ENCODE measurements around the gene IGF2BP1. TPM values are rescaled to one million over a fixed set of nuclear protein-coding genes. Genes with fewer than 3 reads are reported as not detected.

The IGF2BP1 gene
- polyA plus RNA-seq, 1 of the 3 experiments (the other 2 are of a cell fraction), result 0.05 TPM

GRCh38 chr17:49036270-49036626, 39.1 kb downstream of the IGF2BP1 start (continued):
- no peak for TF ChIP-seq USF2 (IDR thresholded peaks at IDR 0.05; ENCODE audit: borderline replicate concordance, low read depth, low read length)

DNA sequence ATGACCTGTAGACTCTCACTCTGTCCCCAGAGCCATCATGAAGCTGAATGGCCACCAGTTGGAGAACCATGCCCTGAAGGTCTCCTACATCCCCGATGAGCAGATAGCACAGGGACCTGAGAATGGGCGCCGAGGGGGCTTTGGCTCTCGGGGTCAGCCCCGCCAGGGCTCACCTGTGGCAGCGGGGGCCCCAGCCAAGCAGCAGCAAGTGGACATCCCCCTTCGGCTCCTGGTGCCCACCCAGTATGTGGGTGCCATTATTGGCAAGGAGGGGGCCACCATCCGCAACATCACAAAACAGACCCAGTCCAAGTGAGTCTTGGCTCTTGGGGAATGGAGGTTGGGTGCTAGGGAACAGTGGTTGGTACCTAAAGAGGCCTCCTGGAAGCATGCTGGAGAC, 41.0 kb downstream of the IGF2BP1 start:
- DNase-seq, result no peak
- WGBS (ENCODE audit: low lambda C conversion rate), result 14% methylated on average over 4 of the region's 8 CpGs
- H2AFZ ChIP-seq (ENCODE audit: low read depth), result no peak overlapping the region
- TF ChIP-seq RFX5 (IDR thresholded peaks at IDR 0.05; ENCODE audit: low read length) (no peak), RXRA (IDR thresholded peaks at IDR 0.05; ENCODE audit: borderline replicate concordance, low read depth) (no peak), FOXM1 (IDR thresholded peaks at IDR 0.05; ENCODE audit: low read depth) (no peak)
- TF ChIP-seq, protein P1, sequence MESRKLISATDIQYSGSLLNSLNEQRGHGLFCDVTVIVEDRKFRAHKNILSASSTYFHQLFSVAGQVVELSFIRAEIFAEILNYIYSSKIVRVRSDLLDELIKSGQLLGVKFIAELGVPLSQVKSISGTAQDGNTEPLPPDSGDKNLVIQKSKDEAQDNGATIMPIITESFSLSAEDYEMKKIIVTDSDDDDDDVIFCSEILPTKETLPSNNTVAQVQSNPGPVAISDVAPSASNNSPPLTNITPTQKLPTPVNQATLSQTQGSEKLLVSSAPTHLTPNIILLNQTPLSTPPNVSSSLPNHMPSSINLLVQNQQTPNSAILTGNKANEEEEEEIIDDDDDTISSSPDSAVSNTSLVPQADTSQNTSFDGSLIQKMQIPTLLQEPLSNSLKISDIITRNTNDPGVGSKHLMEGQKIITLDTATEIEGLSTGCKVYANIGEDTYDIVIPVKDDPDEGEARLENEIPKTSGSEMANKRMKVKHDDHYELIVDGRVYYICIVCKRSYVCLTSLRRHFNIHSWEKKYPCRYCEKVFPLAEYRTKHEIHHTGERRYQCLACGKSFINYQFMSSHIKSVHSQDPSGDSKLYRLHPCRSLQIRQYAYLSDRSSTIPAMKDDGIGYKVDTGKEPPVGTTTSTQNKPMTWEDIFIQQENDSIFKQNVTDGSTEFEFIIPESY (IDR thresholded peaks at IDR 0.05; ENCODE audit: borderline replicate concordance, low read depth), result no peak
- TF ChIP-seq, protein P2, sequence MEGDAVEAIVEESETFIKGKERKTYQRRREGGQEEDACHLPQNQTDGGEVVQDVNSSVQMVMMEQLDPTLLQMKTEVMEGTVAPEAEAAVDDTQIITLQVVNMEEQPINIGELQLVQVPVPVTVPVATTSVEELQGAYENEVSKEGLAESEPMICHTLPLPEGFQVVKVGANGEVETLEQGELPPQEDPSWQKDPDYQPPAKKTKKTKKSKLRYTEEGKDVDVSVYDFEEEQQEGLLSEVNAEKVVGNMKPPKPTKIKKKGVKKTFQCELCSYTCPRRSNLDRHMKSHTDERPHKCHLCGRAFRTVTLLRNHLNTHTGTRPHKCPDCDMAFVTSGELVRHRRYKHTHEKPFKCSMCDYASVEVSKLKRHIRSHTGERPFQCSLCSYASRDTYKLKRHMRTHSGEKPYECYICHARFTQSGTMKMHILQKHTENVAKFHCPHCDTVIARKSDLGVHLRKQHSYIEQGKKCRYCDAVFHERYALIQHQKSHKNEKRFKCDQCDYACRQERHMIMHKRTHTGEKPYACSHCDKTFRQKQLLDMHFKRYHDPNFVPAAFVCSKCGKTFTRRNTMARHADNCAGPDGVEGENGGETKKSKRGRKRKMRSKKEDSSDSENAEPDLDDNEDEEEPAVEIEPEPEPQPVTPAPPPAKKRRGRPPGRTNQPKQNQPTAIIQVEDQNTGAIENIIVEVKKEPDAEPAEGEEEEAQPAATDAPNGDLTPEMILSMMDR (IDR thresholded peaks at IDR 0.05), result no peak
- H3K9me3 ChIP-seq, result no peaks in the 10 kb centered on the region
- H3F3A ChIP-seq (replicated peaks; ENCODE audit: insufficient read depth), result peaks cover 3% of the 10 kb centered on the region
- ChIA-PET CTCF (no interaction called here), POLR2A (no interaction called here)
- H3K4me3 ChIP-seq (ENCODE audit: low read depth in 2 of 2, low read length in 1 of 2), result no peak overlapping the region
- H3K9me2 ChIP-seq, result no peaks in the 10 kb centered on the region
- no peaks in the 10 kb centered on the region for H3K36me3 ChIP-seq (replicated peaks in 1 of 2; ENCODE audit: control insufficient read depth in 1 of 2, insufficient read depth in 2 of 2, low read length in 1 of 2)
- H3K9ac ChIP-seq, result no peak overlapping the region
- H3K79me2 ChIP-seq (ENCODE audit: insufficient read depth), result no peaks in the 10 kb centered on the region
- no peaks in the 10 kb centered on the region for H3K4me1 ChIP-seq (ENCODE audit: control insufficient read depth in 1 of 2, insufficient read depth in 2 of 2, low read depth in 1 of 2, low read length in 1 of 2)
- H3K27ac ChIP-seq (ENCODE audit: low read depth in 2 of 2, low read length in 1 of 2), result no peak overlapping the region
- H3K4me2 ChIP-seq, result no peak overlapping the region
- H4K20me1 ChIP-seq (ENCODE audit: insufficient read depth), result no peaks in the 10 kb centered on the region
- H3K27me3 ChIP-seq (ENCODE audit: insufficient read depth), result peaks cover 66% of the 10 kb centered on the region

DNA sequence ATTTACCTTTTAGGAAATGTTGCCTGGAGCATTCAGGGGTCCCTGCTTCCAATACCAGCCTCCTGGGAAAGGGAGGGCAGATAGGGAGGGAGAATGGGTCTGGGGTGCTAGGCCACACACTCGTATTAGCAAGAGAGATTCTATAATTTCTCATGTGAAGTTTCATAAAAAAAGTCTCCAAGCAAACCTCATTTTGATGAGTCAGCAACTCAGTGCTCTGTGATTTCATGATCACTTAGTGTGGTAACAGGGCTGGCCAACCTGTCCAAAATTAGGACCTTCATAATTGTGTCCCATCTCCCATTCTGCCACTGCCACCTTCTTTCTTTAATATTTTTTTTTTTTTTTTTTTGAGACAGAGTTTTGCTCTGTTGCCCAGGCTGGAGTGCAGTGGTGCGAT, 41.4 kb downstream of the IGF2BP1 start:
- no peaks in the 10 kb centered on the region for H3K36me3 ChIP-seq (replicated peaks in 1 of 2; ENCODE audit: control insufficient read depth in 1 of 2, insufficient read depth in 2 of 2, low read length in 1 of 2)
- H2AFZ ChIP-seq (ENCODE audit: low read depth), result no peak overlapping the region
- H3K27ac ChIP-seq (ENCODE audit: low read depth in 2 of 2, low read length in 1 of 2), result no peak overlapping the region
- H3K4me1 ChIP-seq (ENCODE audit: control insufficient read depth in 1 of 2, insufficient read depth in 2 of 2, low read depth in 1 of 2, low read length in 1 of 2), result no peaks in the 10 kb centered on the region
- H3F3A ChIP-seq (replicated peaks; ENCODE audit: insufficient read depth), result peaks cover 3% of the 10 kb centered on the region
- no peak overlapping the region for H3K4me3 ChIP-seq (ENCODE audit: low read depth in 2 of 2, low read length in 1 of 2)
- H3K9ac ChIP-seq, result no peak overlapping the region
- no peaks in the 10 kb centered on the region for H3K79me2 ChIP-seq (ENCODE audit: insufficient read depth)
- no peaks in the 10 kb centered on the region for H4K20me1 ChIP-seq (ENCODE audit: insufficient read depth)
- POLR2A ChIA-PET, result no interaction called here
- no peak for DNase-seq
- H3K4me2 ChIP-seq, result no peak overlapping the region
- H3K27me3 ChIP-seq (ENCODE audit: insufficient read depth), result peaks cover 70% of the 10 kb centered on the region
- 37% methylated on average over 2 of the region's 2 CpGs for WGBS (ENCODE audit: low lambda C conversion rate)
- no peaks in the 10 kb centered on the region for H3K9me2 ChIP-seq
- H3K9me3 ChIP-seq, result no peaks in the 10 kb centered on the region
- CTCF ChIA-PET, result no interaction called here
- TF ChIP-seq MEF2A (IDR thresholded peaks at IDR 0.05; ENCODE audit: borderline replicate concordance, low read depth) (no peak), FOXM1 (IDR thresholded peaks at IDR 0.05; ENCODE audit: low read depth) (no peak), RFX5 (IDR thresholded peaks at IDR 0.05; ENCODE audit: low read length) (no peak), CHD2 (IDR thresholded peaks at IDR 0.05; ENCODE audit: low read length, partially characterized antibody) (no peak), YY1 (IDR thresholded peaks at IDR 0.05; ENCODE audit: low read depth) (no peak), SIN3A (IDR thresholded peaks at IDR 0.05; ENCODE audit: borderline replicate concordance, low read depth, low read length) (no peak), IRF3 (IDR thresholded peaks at IDR 0.05; ENCODE audit: low read depth, low read length) (no peak), GABPA (IDR thresholded peaks at IDR 0.05; ENCODE audit: low read depth) (no peak), EP300 (IDR thresholded peaks at IDR 0.05; ENCODE audit: borderline replicate concordance in 1 of 2, low read depth in 1 of 2, low read length in 1 of 2) (no peak), ELF1 (IDR thresholded peaks at IDR 0.05) (no peak), SMC3 (IDR thresholded peaks at IDR 0.05; ENCODE audit: low read depth, low read length) (no peak)
- TF ChIP-seq, protein P3, sequence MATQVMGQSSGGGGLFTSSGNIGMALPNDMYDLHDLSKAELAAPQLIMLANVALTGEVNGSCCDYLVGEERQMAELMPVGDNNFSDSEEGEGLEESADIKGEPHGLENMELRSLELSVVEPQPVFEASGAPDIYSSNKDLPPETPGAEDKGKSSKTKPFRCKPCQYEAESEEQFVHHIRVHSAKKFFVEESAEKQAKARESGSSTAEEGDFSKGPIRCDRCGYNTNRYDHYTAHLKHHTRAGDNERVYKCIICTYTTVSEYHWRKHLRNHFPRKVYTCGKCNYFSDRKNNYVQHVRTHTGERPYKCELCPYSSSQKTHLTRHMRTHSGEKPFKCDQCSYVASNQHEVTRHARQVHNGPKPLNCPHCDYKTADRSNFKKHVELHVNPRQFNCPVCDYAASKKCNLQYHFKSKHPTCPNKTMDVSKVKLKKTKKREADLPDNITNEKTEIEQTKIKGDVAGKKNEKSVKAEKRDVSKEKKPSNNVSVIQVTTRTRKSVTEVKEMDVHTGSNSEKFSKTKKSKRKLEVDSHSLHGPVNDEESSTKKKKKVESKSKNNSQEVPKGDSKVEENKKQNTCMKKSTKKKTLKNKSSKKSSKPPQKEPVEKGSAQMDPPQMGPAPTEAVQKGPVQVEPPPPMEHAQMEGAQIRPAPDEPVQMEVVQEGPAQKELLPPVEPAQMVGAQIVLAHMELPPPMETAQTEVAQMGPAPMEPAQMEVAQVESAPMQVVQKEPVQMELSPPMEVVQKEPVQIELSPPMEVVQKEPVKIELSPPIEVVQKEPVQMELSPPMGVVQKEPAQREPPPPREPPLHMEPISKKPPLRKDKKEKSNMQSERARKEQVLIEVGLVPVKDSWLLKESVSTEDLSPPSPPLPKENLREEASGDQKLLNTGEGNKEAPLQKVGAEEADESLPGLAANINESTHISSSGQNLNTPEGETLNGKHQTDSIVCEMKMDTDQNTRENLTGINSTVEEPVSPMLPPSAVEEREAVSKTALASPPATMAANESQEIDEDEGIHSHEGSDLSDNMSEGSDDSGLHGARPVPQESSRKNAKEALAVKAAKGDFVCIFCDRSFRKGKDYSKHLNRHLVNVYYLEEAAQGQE (IDR thresholded peaks at IDR 0.05; ENCODE audit: low read depth, low read length), result no peak
- TF ChIP-seq, protein P4, sequence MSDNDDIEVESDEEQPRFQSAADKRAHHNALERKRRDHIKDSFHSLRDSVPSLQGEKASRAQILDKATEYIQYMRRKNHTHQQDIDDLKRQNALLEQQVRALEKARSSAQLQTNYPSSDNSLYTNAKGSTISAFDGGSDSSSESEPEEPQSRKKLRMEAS (IDR thresholded peaks at IDR 0.05; ENCODE audit: low read depth), result no peak

Measured in SK-N-SH (cell line).